A549 (cell line): ENCODE results near the gene PCDH8. TPM values are rescaled to one million over a fixed set of nuclear protein-coding genes. Genes with fewer than 3 reads are reported as not detected.

Source experiments
- ATAC-seq, 2 experiments: fragments of 200-7000 bp in 1 of 2; fragments of >200 bp in 1 of 2; cut with Nextera tagmentation in 1 of 2; cut with Tn5 transposase in 1 of 2; 3 replicates each; pipeline versions ENCODE4 v1.8.0 to v1.9.1; 2018 to 2020; ENCODE audit warnings: mild to moderate bottlenecking in 1 of 2, moderate library complexity in 1 of 2
- CTCF ChIA-PET: fragments of 300-600 bp; sonication (Branson Sonifier 250); formaldehyde crosslinking; extraction: SDS; loops from one replicate; lab custom pipeline; 2021; ENCODE audit warnings: antibody characterized with exemption, inconsistent platforms; lab: Yijun Ruan, JAX
- POLR2A ChIA-PET: fragments of 350-600 bp; formaldehyde crosslinking; extraction: SDS; loops from one replicate; lab custom pipeline; 2021; ENCODE audit warnings: antibody characterized with exemption, inconsistent platforms; lab: Yijun Ruan, JAX
- DNase-seq, 2 experiments: peaks; one replicate each; pipeline versions ENCODE4 v3.0.0 to v3.0.0-alpha.2; 2011 to 2016; ENCODE audit warnings: low read depth in 1 of 2, low spot score in 1 of 2
- FAIRE-seq: peaks from 2 replicates; lab custom pipeline; 2011; peaks lifted over from hg19 to GRCh38; lab: Jason Lieb, UNC
- H3K27ac ChIP-seq, 2 experiments: fragments of >200 bp; sonication (Bioruptor Twin); formaldehyde crosslinking; 3 replicates each; pipeline ENCODE4 v1.5.1; 2016 to 2017
- H3K4me1 ChIP-seq: fragments of >200 bp; sonication (Bioruptor Twin); formaldehyde crosslinking; 3 replicates; pipeline ENCODE4 v1.6.1; 2016
- H3K4me2 ChIP-seq: fragments of >200 bp; sonication (Bioruptor Twin); formaldehyde crosslinking; 3 replicates; pipeline ENCODE4 v1.6.1; 2016
- H3K4me3 ChIP-seq: fragments of >200 bp; sonication (Bioruptor Twin); formaldehyde crosslinking; 3 replicates; pipeline ENCODE4 v1.5.1; 2016
- H3K9me3 ChIP-seq: fragments of >200 bp; sonication (Bioruptor Twin); formaldehyde crosslinking; 3 replicates; pipeline ENCODE4 v1.6.1; 2016
- CBX8 ChIP-seq: fragments of 200-600 bp; sonication (generic); IDR thresholded peaks from 2 replicates; pipeline ENCODE4 v1.6.1; 2016
- CEBPB ChIP-seq, 2 experiments: fragments of >200 bp in 1 of 2; sonication (Bioruptor Twin) in 1 of 2; formaldehyde crosslinking in 1 of 2; IDR thresholded peaks; 2 replicates each; pipeline ENCODE4 v1.6.1; 2012 to 2016
- CHD2 ChIP-seq: fragments of 150-350 bp; IDR thresholded peaks from 2 replicates; pipeline ENCODE4 v1.6.1; 2014; ENCODE audit warnings: low read length; ENCODE audit not compliant: partially characterized antibody
- EP300 ChIP-seq, 2 experiments: fragments of >200 bp; sonication (Bioruptor Twin); formaldehyde crosslinking; IDR thresholded peaks; 2 replicates in 1 of 2; 3 replicates in 1 of 2; pipeline ENCODE4 v1.6.1; 2016 to 2017
- ESRRA ChIP-seq: fragments of 150-350 bp; IDR thresholded peaks from 2 replicates; pipeline ENCODE4 v1.6.1; 2014; ENCODE audit warnings: mild to moderate bottlenecking, low read length, borderline replicate concordance
- FOSB ChIP-seq: fragments of 250-450 bp; sonication (Bioruptor Pico); IDR thresholded peaks from 2 replicates; pipeline ENCODE4 v1.5.0; 2020; ENCODE audit warnings: mild to moderate bottlenecking, moderate library complexity
- FOXS1 ChIP-seq: fragments of 250-450 bp; sonication (Bioruptor Pico); IDR thresholded peaks from 2 replicates; pipeline ENCODE4 v1.5.0; 2020; ENCODE audit warnings: mild to moderate bottlenecking, moderate library complexity
- GATA3 ChIP-seq: IDR thresholded peaks from 2 replicates; pipeline ENCODE4 v1.6.1; 2012; ENCODE audit warnings: borderline replicate concordance
- HDAC2 ChIP-seq: fragments of 200-600 bp; sonication (generic); IDR thresholded peaks from 2 replicates; pipeline ENCODE4 v1.6.1; 2016
- HOXB5 ChIP-seq: fragments of 250-450 bp; sonication (Bioruptor Pico); IDR thresholded peaks from 2 replicates; pipeline ENCODE4 v1.5.0; 2020; ENCODE audit warnings: mild to moderate bottlenecking, moderate library complexity
- JUNB ChIP-seq: fragments of >200 bp; sonication (Bioruptor Twin); formaldehyde crosslinking; IDR thresholded peaks from 2 replicates; pipeline ENCODE4 v1.6.1; 2016
- MYC ChIP-seq: IDR thresholded peaks from 2 replicates; pipeline ENCODE4 v1.6.1; 2012; ENCODE audit warnings: mild to moderate bottlenecking, inconsistent platforms, low read length, improper control_type of control experiment, borderline replicate concordance
- NFE2L2 ChIP-seq: fragments of 150-350 bp; conservative IDR thresholded peaks from 2 replicates; pipeline ENCODE4 v1.6.1; 2014; ENCODE audit warnings: low read length
- NPAS2 ChIP-seq: fragments of 250-450 bp; sonication (Bioruptor Pico); IDR thresholded peaks from 2 replicates; pipeline ENCODE4 v1.8.0; 2022; ENCODE audit warnings: mild to moderate bottlenecking, moderate library complexity, borderline replicate concordance
- NR3C1 ChIP-seq: fragments of >200 bp; sonication (Bioruptor Twin); formaldehyde crosslinking; IDR thresholded peaks from 3 replicates; pipeline ENCODE4 v1.6.1; 2017
- PHF8 ChIP-seq: fragments of 200-600 bp; sonication (generic); IDR thresholded peaks from 2 replicates; pipeline ENCODE4 v1.6.1; 2016; ENCODE audit warnings: low read depth, mild to moderate bottlenecking, antibody characterized with exemption, moderate library complexity, borderline replicate concordance
- POLR2A ChIP-seq: IDR thresholded peaks from 2 replicates; pipeline ENCODE4 v1.6.1; 2012; ENCODE audit warnings: mild to moderate bottlenecking, low read length
- RFX5 ChIP-seq: fragments of 450-650 bp; IDR thresholded peaks from 2 replicates; pipeline ENCODE4 v1.7.1; 2014; ENCODE audit warnings: antibody characterized with exemption, mild to moderate bottlenecking, moderate library complexity
- TP53 ChIP-seq: fragments of 250-450 bp; sonication (Bioruptor Pico); IDR thresholded peaks from 2 replicates; pipeline ENCODE4 v1.5.0; 2021; ENCODE audit warnings: mild to moderate bottlenecking, moderate library complexity
- ZFP36 ChIP-seq: fragments of 450-650 bp; IDR thresholded peaks from 2 replicates; pipeline ENCODE4 v1.6.1; 2014; ENCODE audit warnings: borderline replicate concordance; ENCODE audit not compliant: partially characterized antibody
- ZNF302 ChIP-seq: fragments of 250-450 bp; sonication (Bioruptor Pico); IDR thresholded peaks from 2 replicates; pipeline ENCODE4 v1.9.0; 2021; ENCODE audit warnings: inconsistent platforms, mild to moderate bottlenecking, moderate library complexity
- ZSCAN20 ChIP-seq: fragments of 250-450 bp; sonication (Bioruptor Pico); IDR thresholded peaks from 2 replicates; pipeline ENCODE4 v1.8.0; 2022; ENCODE audit warnings: mild to moderate bottlenecking, moderate library complexity
- WGBS: methylation state at CpG from one replicate; pipeline ENCODE4 v1.1.6; 2017; ENCODE audit errors: missing lambda C conversion rate; 5-methylcytosine and 5-hydroxymethylcytosine counted together
- polyA plus RNA-seq, 4 experiments: library from polyadenylated mRNA; depleted of rRNA in 3 of 4; stranded (reverse); fragments of >200 nt; fragmentation: RNase III in 1 of 4; extraction: RNeasy Plus Mini Kit Qiagen cat#74134 plus additional on column Dnase treatment in 1 of 4; gene quantifications; 2 replicates in 3 of 4; 3 replicates in 1 of 4; pipeline ENCODE4 v1.2.3, GENCODE V29; 2011 to 2017
- TF ChIP-seq, protein P1 (sequence below): IDR thresholded peaks from 2 replicates; pipeline ENCODE4 v1.6.1; 2012
- TF ChIP-seq, protein P2 (sequence below): fragments of 200-600 bp; sonication (generic); IDR thresholded peaks from 2 replicates; pipeline ENCODE4 v1.6.1; 2016; ENCODE audit warnings: antibody characterized with exemption, mild to moderate bottlenecking, moderate library complexity
- TF ChIP-seq, protein P3 (sequence below): fragments of 450-650 bp; IDR thresholded peaks from 2 replicates; pipeline ENCODE4 v1.6.1; 2014; ENCODE audit warnings: antibody characterized with exemption
- TF ChIP-seq, protein P4 (sequence below): fragments of 150-350 bp; IDR thresholded peaks from 2 replicates; pipeline ENCODE4 v1.6.1; 2014; ENCODE audit warnings: low read depth, mild to moderate bottlenecking, low read length
- TF ChIP-seq, protein P5 (sequence below): fragments of >200 bp; sonication (Bioruptor Twin); formaldehyde crosslinking; IDR thresholded peaks from 3 replicates; pipeline ENCODE4 v1.5.1; 2016
- TF ChIP-seq, protein P6 (sequence below): fragments of >200 bp; sonication (Bioruptor Twin); formaldehyde crosslinking; IDR thresholded peaks from 2 replicates; pipeline ENCODE4 v1.6.1; 2016

The PCDH8 gene
- polyA plus RNA-seq, 2 of the 4 experiments (the other 2 are of a cell fraction), result not detected

DNA sequence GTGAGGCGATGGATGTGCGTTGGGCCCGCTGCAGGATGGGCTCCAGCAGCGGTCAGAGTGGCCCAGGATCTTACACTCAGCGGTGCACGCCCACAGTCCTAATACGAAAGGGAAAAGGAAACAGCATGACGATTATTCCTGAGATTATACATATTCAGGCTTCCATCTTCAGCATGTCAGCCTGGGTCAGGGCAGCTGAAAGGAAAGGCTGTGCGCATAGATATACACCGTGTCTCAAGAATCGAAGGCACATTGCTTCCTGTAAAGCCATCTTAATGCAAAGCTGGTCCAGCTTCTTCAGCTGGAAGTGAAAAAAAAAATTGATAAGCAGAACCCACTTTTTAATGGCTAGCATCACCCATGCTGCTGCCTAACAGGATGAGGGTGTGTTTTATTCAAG lies 3.6 kb downstream of the PCDH8 start:
- CTCF ChIA-PET, result no interaction called here
- no peak overlapping the region for H3K27ac ChIP-seq
- no peak for FAIRE-seq
- 48% methylated on average over 9 of the region's 11 CpGs for WGBS
- no peak for TF ChIP-seq NFE2L2
- TF ChIP-seq FOXS1 (CRISPR knock-in tag), result no peak
- no peak for TF ChIP-seq NPAS2
- no peak for TF ChIP-seq FOSB (CRISPR knock-in tag)
- TF ChIP-seq, protein P1, sequence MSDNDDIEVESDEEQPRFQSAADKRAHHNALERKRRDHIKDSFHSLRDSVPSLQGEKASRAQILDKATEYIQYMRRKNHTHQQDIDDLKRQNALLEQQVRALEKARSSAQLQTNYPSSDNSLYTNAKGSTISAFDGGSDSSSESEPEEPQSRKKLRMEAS, result no peak
- TF ChIP-seq, protein P2, sequence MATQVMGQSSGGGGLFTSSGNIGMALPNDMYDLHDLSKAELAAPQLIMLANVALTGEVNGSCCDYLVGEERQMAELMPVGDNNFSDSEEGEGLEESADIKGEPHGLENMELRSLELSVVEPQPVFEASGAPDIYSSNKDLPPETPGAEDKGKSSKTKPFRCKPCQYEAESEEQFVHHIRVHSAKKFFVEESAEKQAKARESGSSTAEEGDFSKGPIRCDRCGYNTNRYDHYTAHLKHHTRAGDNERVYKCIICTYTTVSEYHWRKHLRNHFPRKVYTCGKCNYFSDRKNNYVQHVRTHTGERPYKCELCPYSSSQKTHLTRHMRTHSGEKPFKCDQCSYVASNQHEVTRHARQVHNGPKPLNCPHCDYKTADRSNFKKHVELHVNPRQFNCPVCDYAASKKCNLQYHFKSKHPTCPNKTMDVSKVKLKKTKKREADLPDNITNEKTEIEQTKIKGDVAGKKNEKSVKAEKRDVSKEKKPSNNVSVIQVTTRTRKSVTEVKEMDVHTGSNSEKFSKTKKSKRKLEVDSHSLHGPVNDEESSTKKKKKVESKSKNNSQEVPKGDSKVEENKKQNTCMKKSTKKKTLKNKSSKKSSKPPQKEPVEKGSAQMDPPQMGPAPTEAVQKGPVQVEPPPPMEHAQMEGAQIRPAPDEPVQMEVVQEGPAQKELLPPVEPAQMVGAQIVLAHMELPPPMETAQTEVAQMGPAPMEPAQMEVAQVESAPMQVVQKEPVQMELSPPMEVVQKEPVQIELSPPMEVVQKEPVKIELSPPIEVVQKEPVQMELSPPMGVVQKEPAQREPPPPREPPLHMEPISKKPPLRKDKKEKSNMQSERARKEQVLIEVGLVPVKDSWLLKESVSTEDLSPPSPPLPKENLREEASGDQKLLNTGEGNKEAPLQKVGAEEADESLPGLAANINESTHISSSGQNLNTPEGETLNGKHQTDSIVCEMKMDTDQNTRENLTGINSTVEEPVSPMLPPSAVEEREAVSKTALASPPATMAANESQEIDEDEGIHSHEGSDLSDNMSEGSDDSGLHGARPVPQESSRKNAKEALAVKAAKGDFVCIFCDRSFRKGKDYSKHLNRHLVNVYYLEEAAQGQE, result no peak
- TF ChIP-seq ZFP36, result no peak
- TF ChIP-seq, protein P3, sequence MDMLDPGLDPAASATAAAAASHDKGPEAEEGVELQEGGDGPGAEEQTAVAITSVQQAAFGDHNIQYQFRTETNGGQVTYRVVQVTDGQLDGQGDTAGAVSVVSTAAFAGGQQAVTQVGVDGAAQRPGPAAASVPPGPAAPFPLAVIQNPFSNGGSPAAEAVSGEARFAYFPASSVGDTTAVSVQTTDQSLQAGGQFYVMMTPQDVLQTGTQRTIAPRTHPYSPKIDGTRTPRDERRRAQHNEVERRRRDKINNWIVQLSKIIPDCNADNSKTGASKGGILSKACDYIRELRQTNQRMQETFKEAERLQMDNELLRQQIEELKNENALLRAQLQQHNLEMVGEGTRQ, result no peak
- TF ChIP-seq ESRRA, result no peak
- TF ChIP-seq ZNF302 (CRISPR knock-in tag), result no peak
- TF ChIP-seq, protein P4, sequence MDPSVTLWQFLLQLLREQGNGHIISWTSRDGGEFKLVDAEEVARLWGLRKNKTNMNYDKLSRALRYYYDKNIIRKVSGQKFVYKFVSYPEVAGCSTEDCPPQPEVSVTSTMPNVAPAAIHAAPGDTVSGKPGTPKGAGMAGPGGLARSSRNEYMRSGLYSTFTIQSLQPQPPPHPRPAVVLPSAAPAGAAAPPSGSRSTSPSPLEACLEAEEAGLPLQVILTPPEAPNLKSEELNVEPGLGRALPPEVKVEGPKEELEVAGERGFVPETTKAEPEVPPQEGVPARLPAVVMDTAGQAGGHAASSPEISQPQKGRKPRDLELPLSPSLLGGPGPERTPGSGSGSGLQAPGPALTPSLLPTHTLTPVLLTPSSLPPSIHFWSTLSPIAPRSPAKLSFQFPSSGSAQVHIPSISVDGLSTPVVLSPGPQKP, result no peak
- no peak for TF ChIP-seq NR3C1
- no peak for TF ChIP-seq HDAC2
- POLR2A ChIA-PET, result no interaction called here
- no peak for ATAC-seq
- no peaks in the 10 kb centered on the region for H3K9me3 ChIP-seq
- no peak overlapping the region for H3K4me3 ChIP-seq
- DNase-seq, result no peak
- no peaks in the 10 kb centered on the region for H3K4me1 ChIP-seq
- no peak overlapping the region for H3K4me2 ChIP-seq

DNA sequence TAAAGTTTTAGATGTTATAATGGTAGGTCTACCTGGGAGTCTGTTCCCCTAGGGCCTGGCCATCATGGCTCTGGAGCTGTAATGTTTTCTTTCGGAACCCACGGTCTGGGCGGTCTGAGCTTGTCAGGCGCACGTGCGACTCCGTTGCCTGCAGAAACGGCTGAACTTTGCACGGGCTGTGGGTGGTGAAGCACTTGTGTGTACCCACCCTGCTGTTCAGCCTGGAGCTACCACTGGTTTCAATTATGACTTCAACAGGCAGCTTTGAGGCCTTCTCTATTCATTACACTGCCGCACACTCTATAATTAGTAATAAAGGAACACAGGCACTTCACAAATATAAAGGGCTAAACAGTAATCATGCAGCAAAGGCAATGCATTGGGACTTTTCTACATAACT lies 6.0 kb downstream of the PCDH8 start:
- 58% methylated on average over 7 of the region's 10 CpGs for WGBS
- ChIA-PET POLR2A (no interaction called here), CTCF (interaction anchor here (0.6 to 0.7 kb wide), 2 partner anchors 15 to 44 kb away, joined by 3 read pairs; no protein-coding TSS in a partner anchor)
- no peaks in the 10 kb centered on the region for H3K4me1 ChIP-seq
- no peaks in the 10 kb centered on the region for H3K9me3 ChIP-seq
- H3K4me3 ChIP-seq, result no peak overlapping the region
- H3K27ac ChIP-seq, result no peak overlapping the region
- TF ChIP-seq MYC, result no peak
- no peak for FAIRE-seq
- ATAC-seq, result no peak
- no peak overlapping the region for H3K4me2 ChIP-seq
- no peak for DNase-seq

DNA sequence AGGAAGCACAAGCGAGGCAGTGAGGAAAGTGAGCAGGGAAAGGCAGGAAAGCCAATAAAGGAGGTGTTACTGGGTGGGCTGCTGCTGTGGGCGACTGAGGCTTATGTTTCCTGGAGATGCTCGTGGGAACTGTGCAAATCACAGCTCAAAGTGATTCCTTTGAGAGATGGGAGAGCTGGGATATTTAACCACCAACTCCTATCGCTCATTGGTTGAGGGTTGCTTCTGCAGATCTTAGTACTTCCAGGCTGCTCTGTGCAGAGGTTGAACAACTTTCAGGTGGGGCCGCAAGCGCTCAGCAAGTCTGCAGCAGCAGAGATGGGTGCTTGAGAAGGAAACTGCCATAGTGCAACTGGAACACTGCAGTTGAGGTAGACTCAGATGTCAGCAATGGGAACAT lies 8.4 kb downstream of the PCDH8 start:
- ATAC-seq, result no peak
- Histone ChIP-seq H3K4me3 (no peak overlapping the region), H3K4me2 (no peak overlapping the region), H3K27ac (no peak overlapping the region), H3K4me1 (no peaks in the 10 kb centered on the region), H3K9me3 (no peaks in the 10 kb centered on the region)
- WGBS, result 28% methylated on average over 6 of the region's 6 CpGs
- ChIA-PET CTCF (no interaction called here), POLR2A (no interaction called here)
- DNase-seq, result no peak
- FAIRE-seq, result no peak
- no peak for TF ChIP-seq JUNB
- TF ChIP-seq, protein P5, sequence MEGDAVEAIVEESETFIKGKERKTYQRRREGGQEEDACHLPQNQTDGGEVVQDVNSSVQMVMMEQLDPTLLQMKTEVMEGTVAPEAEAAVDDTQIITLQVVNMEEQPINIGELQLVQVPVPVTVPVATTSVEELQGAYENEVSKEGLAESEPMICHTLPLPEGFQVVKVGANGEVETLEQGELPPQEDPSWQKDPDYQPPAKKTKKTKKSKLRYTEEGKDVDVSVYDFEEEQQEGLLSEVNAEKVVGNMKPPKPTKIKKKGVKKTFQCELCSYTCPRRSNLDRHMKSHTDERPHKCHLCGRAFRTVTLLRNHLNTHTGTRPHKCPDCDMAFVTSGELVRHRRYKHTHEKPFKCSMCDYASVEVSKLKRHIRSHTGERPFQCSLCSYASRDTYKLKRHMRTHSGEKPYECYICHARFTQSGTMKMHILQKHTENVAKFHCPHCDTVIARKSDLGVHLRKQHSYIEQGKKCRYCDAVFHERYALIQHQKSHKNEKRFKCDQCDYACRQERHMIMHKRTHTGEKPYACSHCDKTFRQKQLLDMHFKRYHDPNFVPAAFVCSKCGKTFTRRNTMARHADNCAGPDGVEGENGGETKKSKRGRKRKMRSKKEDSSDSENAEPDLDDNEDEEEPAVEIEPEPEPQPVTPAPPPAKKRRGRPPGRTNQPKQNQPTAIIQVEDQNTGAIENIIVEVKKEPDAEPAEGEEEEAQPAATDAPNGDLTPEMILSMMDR, result no peak
- TF ChIP-seq EP300 (IDR thresholded peaks at IDR 0.05), result no peak
- TF ChIP-seq CEBPB (IDR thresholded peaks at IDR 0.05), result no peak
- no peak for TF ChIP-seq HOXB5 (CRISPR knock-in tag)
- no peak for TF ChIP-seq CHD2
- TF ChIP-seq TP53 (CRISPR knock-in tag), result no peak
- no peak for TF ChIP-seq NPAS2
- no peak for TF ChIP-seq NFE2L2
- TF ChIP-seq POLR2A, result no peak
- TF ChIP-seq ZSCAN20, result no peak
- no peak for TF ChIP-seq RFX5
- TF ChIP-seq, protein P6, sequence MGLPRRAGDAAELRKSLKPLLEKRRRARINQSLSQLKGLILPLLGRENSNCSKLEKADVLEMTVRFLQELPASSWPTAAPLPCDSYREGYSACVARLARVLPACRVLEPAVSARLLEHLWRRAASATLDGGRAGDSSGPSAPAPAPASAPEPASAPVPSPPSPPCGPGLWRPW, result no peak
- no peak for TF ChIP-seq HDAC2
- no peak for TF ChIP-seq CBX8
- TF ChIP-seq PHF8, result no peak
- TF ChIP-seq GATA3, result no peak
